DMS53 treated with DMSO at 0.1 percent for 48 hours (cell line): ENCODE measurements around the gene C3orf62.
"Not testable (repeated sequence)": the region's sequence is repeated elsewhere in the genome, so short reads cannot be mapped to it uniquely, and the experiment has no call there.

Experiments
- DNase-seq: peaks from one replicate; lab custom pipeline; 2025; ENCODE audit not compliant: unreplicated experiment; lab: John Stamatoyannopoulos, UW

C3orf62 gene

GRCh38 chr3:49269443-49270155, 7.4 kb downstream of the C3orf62 start:
- no peak for DNase-seq

- no peak for DNase-seq
Measured at GRCh38 chr3:49266410-49267095, 10.5 kb downstream of the C3orf62 start.

GRCh38 chr3:49265661-49266386, 11.2 kb downstream of the C3orf62 start:
- DNase-seq = no peak

- no peak for DNase-seq
Measured at GRCh38 chr3:49263159-49263889, 13.7 kb downstream of the C3orf62 start.

- DNase-seq = no peak
Measured at GRCh38 chr3:49260806-49261324, 16.2 kb downstream of the C3orf62 start.

- no peak for DNase-seq
Measured at GRCh38 chr3:49257187-49257586, 19.8 kb downstream of the C3orf62 start.

GRCh38 chr3:49255718-49256511, 21.1 kb downstream of the C3orf62 start:
- no peak for DNase-seq

GRCh38 chr3:49255112-49255511, 21.9 kb downstream of the C3orf62 start:
- DNase-seq = no peak

GRCh38 chr3:49253512-49253911, 23.5 kb downstream of the C3orf62 start:
- no peak for DNase-seq

- DNase-seq = no peak
Measured at GRCh38 chr3:49248840-49249227, 28.2 kb downstream of the C3orf62 start.

GRCh38 chr3:49244581-49245205, 32.3 kb downstream of the C3orf62 start:
- DNase-seq = no peak

- not testable (repeated sequence) for DNase-seq
Measured at GRCh38 chr3:49240091-49240490, 36.9 kb downstream of the C3orf62 start.

GRCh38 chr3:49238274-49239127, 38.5 kb downstream of the C3orf62 start:
- DNase-seq = no peak

- no peak for DNase-seq
Measured at GRCh38 chr3:49237344-49237743, 39.7 kb downstream of the C3orf62 start.

- DNase-seq = no peak
Measured at GRCh38 chr3:49236226-49236625, 40.8 kb downstream of the C3orf62 start.

- not testable (repeated sequence) for DNase-seq
Measured at GRCh38 chr3:49228817-49229216, 48.2 kb downstream of the C3orf62 start.

GRCh38 chr3:49222002-49222401, 55.0 kb downstream of the C3orf62 start:
- no peak for DNase-seq

- DNase-seq = not testable (repeated sequence)
Measured at GRCh38 chr3:49220985-49221563, 56.0 kb downstream of the C3orf62 start.
